ENCODE data around the gene SLC38A6. TPM values are rescaled to one million over a fixed set of nuclear protein-coding genes. Genes with fewer than 3 reads are reported as not detected.
"Not testable (repeated sequence)": the region's sequence is repeated elsewhere in the genome, so short reads cannot be mapped to it uniquely, and the experiment has no call there.

Gene SLC38A6
- total RNA-seq, 2 donors from 2014 or later: 8.7 to 11.8 TPM

DNA sequence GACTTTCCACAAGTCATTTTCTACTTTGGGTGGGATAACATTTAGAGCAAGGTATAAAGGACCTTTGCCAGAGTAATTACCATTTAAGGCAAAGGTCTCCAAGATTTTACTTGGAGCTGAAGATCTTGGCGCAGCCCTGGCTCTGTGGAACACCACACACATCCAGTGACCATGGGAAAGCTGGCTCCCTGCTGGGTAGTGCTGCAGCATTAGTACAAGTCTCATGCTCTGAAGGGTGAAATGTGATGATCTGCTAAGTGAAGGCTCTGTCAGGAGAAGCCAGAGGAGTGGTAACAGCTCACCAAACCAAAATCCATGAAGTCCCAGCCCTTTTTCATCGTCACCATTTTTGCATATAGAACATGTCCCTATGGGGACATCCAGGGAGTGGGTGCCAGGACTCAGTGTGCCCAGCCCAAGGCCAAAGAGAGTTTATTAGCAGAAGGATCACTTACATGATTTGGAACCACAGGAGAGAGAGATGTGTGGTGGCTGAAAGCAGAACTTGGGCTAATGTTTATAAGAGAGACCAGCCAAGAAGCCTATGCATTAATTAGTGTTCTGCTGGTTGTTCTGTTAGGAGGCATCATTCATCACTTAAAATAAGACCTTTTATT lies 110.7 kb downstream of the SLC38A6 start:
- ATAC-seq (replicated peaks): no peak
- H3K4me1 Mint-ChIP-seq: no peaks in the 10 kb centered on the region
- peaks cover 1% of the 10 kb centered on the region for H3K9me3 Mint-ChIP-seq
- no peak overlapping the region for H3K4me3 Mint-ChIP-seq
- no peak overlapping the region for H3K27ac Mint-ChIP-seq
- no peaks in the 10 kb centered on the region for H3K36me3 Mint-ChIP-seq (ENCODE audit: low read depth)
- no peaks in the 10 kb centered on the region for H3K27me3 Mint-ChIP-seq

DNA sequence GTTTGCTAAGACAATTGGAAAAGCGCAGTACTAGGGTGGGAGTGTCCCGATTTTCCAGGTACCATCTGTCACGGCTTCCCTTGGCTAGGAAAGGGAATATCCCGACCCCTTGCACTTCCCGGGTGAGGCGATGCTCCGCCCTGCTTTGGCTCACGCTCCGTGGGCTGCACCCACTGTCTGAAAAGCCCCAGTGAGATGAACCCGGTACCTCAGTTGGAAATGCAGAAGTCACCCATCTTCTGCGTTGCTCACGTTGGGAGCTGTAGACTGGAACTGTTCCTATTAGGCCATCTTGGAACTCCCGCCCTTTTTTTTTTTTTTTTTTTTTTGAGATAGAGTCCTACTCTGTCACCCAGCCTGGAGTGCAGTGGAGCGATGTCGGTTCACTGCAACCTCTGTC lies 117.1 kb downstream of the SLC38A6 start:
- not testable (repeated sequence) for H3K4me3 Mint-ChIP-seq; H3K27me3 Mint-ChIP-seq; H3K4me1 Mint-ChIP-seq; H3K27ac Mint-ChIP-seq; H3K9me3 Mint-ChIP-seq; H3K36me3 Mint-ChIP-seq (ENCODE audit: low read depth); ATAC-seq (replicated peaks)

DNA sequence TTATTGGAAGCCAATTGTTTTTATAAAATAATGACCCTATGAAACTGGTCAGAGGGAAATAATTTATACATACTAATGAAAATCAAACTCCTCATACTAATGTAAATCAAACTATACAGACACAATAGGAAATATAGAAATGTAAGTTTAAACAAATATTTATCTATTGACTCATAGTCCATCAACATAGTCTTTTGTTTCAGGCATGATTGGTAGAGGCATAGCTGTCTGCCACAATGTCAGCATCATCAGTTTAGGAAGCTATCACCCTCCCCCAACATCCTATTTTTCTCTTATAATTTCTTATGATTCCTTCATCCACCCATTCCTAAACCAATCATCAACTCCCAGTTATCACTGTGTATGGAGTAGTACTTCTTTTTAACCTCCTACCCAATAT lies 117.7 kb downstream of the SLC38A6 start:
- H3K36me3 Mint-ChIP-seq (ENCODE audit: low read depth): no peaks in the 10 kb centered on the region
- H3K4me3 Mint-ChIP-seq: no peak overlapping the region
- H3K4me1 Mint-ChIP-seq: peaks cover 13% of the 10 kb centered on the region
- H3K27ac Mint-ChIP-seq: no peak overlapping the region
- ATAC-seq (replicated peaks): no peak
- no peaks in the 10 kb centered on the region for H3K27me3 Mint-ChIP-seq
- peaks cover 4% of the 10 kb centered on the region for H3K9me3 Mint-ChIP-seq

DNA sequence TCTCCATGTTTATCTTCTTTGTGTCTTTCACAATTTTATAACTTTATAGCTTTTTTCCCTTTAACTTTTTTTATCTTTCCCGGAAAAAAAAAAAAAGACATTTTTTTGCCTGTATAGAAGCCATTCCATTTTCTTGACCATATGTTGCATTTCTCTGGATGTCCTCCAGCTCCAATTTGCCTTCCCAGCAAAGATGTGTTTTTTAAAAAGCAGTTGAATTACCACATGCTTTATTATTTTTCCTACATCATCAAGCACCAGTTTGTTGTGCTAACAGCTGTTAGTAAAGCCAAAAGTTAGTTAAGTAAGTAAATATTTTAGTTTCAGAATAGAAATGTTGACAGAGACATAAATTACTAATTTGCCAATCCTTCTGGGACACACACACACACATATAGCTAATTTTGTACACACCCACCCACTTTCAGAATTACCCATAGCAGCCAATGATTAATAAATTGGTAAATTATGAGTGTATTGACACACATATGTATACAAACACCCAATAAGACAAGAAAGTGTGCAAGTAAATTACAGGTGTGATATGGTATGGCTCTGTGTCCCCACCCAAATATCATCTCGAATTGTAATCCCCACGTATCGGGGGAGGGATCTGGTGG lies 118.3 kb downstream of the SLC38A6 start:
- Mint-ChIP-seq H3K36me3 (ENCODE audit: low read depth) (no peaks in the 10 kb centered on the region), H3K4me1 (peaks cover 18% of the 10 kb centered on the region), H3K9me3 (peaks cover 4% of the 10 kb centered on the region), H3K4me3 (no peak overlapping the region), H3K27ac (no peak overlapping the region), H3K27me3 (no peaks in the 10 kb centered on the region)
- no peak for ATAC-seq (replicated peaks)

DNA sequence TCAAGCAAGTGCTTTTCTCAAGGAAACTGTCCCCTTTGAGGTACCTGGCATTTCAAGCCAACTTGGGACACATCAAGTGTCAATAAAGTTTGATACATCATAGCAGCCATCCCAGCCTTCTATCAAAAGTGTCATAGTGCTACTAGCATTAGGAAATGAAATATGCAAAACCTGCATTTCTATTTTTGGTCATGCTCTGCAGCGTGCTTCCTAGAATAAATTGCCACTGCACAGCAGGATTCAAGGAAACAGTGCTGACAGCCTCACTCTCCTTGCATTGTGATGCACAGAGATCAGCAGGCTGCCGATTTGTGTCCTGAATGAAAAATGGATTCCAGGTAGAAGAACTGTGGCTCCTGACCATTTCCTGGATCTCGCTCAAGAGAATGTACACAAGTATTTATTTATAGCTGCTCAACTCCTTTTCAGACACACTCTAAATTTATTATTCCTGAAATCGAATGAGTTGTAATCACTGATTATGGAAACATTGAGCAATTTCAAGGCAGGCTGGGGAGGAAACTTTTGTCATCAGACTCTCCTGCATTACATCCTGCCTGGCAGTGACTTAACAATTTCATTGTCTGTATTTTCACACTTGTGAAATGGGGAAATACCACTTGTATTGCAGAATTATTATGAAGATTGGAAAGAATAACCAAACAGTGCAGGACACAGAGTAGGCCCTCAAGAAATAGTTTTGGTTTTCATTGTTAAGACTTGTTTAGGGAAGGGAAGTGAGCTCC lies 120.9 kb downstream of the SLC38A6 start:
- Mint-ChIP-seq H3K36me3 (ENCODE audit: low read depth) (no peaks in the 10 kb centered on the region), H3K27ac (peak overlapping the region; percentile 57), H3K9me3 (peaks cover under 1% of the 10 kb centered on the region), H3K4me1 (peaks cover 19% of the 10 kb centered on the region), H3K27me3 (no peaks in the 10 kb centered on the region), H3K4me3 (peak overlapping the region; percentile 48)
- ATAC-seq (replicated peaks): peak; percentile 39

Other genes starting within 250 kb of the SLC38A6 start
- gene MNAT1, start 246.5 kb upstream of the SLC38A6 start, total RNA-seq: 10 to 100 TPM; 13.4 to 29.9 TPM
- 10 to 100 TPM; 16.4 to 16.5 TPM for gene TRMT5, start 166 bp upstream of the SLC38A6 start, total RNA-seq

Data from activated T-helper 17 cell treated with anti-CD3 and anti-CD28 coated beads, Interleukin-2, amount 50 U/mL, for 72 hours (primary cell).